GM19043 (cell line): Measurements from ENCODE around the gene TRPM4.
"Not testable (repeated sequence)": the region's sequence is repeated elsewhere in the genome, so short reads cannot be mapped to it uniquely, and the experiment has no call there.

ENCODE experiments used
- ATAC-seq: cut with Tn5 transposase; IDR thresholded peaks from one replicate; pipeline ENCODE4 v1.9.1; 2021; ENCODE audit warnings: low read depth; ENCODE audit not compliant: unreplicated experiment

Gene TRPM4

DNA sequence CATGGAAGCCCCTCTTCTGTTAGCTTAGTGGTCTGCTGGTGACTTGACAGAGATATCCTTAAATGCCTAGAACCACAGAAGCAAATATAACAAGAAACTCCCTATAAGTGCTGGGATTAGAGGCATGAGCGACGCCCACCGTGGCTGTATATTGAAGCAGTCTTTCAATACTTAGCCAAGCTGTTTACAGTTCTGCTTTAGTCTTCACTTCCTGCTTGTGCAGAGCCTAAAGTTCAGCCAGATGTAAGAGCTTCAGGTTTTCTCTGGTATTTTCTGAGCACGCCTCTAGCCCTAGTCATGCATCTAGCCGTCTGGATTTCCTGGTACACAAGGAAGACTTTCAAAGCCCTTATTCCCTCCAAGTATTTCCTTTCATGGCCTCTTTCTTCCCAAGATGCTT, 28.5 kb downstream of the TRPM4 start:
- no peak for ATAC-seq

DNA sequence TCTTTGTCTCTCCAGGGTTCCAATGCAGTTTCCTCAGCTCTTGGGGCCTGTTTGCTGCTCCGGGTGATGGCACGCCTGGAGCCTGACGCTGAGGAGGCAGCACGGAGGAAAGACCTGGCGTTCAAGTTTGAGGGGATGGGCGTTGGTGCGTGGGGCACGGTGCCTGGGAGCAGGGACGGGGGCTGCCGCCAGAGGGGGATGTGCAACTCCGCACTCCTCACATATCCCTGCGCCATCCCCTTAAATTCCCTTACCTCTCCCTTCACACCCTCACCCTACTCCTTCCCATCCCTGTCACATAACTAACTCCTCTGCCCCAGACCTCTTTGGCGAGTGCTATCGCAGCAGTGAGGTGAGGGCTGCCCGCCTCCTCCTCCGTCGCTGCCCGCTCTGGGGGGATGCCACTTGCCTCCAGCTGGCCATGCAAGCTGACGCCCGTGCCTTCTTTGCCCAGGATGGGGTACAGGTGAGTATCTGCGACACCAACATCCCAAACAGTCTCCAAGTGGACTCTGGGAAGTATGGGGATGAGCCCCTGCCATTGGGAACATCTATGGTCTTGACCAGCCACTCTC, 31.1 kb downstream of the TRPM4 start:
- ATAC-seq = no peak

DNA sequence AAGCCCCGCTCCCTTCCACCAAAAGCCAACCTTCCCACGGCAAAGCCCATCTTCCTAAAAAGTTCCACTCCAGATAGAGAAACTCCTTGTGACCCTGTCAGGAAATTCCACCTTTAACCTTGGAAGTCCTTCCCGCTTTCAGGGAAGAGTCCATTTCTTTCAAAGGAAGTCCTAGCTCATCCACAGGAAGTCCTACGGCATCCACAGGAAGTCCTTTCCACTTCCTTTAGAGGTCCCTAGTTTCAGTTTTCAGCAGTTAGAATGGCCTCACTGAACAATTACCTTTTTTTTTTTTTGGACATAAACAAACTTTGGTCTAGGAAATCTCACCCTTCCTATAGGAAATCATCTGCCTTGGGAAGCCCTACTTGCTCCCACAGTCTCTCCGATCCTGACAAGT, 31.7 kb downstream of the TRPM4 start:
- ATAC-seq = no peak

DNA sequence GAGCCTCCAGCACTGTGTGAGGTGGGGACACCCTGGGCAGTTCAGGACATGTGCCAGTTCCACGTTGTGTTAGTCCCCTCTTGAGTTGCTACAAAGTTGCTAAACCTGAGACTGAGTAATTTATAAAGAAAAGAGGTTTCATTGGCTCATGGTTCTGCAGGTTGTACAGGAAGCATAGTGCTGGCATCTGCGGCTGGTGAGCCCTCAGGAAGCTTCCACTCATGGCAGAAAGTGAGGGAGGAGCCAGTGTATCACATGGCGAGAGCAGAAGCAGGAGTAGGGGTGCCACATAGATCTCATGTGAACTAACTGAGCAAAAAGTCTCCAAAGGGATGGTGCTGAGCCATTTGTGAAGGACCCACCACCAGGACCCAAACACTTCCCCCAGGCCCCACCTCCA, 33.2 kb downstream of the TRPM4 start:
- no peak for ATAC-seq

DNA sequence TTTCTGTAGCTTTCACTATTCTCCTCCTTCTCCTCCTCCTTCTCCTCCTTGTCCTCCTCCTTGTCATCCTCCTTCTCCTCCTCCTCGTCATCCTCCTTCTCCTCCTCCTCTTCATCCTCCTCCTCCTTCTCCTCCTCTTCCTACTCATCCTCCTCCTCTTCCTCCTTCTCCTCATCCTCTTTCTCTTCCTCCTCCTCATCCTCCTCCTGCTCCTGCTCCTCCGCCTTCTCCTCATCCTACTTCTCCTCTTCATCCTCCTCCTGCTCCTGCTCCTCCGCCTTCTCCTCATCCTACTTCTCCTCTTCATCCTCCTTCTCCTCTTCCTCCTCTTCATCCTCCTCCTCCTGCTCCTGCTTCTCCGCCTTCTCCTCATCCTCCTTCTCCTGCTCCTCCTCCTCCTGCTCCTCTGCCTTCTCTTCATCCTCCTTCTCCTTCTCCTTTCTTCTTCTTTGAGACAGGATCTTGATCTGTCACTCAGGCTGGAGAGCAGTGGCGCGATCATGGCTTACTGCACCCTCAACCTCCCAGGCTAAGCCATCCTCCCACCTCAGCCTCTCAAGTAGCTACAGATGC, 36.3 kb downstream of the TRPM4 start:
- ATAC-seq = no peak

DNA sequence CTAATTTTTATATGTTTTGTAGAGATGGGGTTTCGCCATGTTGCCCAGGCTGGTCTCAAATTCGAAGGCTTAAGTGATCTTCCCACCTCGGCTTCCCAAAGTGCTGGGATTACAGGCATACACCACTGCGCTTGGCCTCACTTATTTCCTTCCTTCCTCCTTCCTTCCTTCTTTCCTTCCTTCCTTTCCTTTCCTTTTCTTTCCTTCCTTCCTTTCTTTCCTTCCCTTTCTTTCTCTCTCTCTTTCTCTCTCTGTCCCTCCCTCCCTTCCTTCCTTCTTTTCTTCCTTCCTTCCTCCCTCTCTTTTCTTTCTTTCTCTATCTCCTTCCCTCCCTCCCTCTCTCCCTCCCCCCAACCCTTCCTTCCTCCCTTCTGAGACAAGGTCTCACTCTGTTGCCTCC, 36.8 kb downstream of the TRPM4 start:
- ATAC-seq = no peak

DNA sequence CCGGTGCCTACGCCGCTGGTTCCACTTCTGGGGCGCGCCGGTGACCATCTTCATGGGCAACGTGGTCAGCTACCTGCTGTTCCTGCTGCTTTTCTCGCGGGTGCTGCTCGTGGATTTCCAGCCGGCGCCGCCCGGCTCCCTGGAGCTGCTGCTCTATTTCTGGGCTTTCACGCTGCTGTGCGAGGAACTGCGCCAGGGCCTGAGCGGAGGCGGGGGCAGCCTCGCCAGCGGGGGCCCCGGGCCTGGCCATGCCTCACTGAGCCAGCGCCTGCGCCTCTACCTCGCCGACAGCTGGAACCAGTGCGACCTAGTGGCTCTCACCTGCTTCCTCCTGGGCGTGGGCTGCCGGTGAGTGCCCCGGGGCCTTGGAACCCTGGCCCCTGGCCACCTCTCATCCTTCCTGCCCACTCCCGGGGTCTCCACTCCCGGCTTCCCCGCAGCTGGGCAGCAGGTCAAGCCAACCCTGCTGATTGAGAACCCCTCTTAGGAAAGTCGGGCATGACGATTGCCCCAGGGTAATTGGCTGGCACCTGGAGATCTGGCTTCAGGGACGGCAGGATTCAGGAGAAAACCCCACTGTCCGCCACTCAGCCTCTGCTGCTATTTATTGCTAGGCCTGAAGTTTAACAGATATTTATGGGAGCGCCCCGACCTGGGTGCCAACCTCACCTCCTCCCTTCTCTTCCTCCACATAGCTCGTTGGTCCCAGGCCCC, 39.1 kb downstream of the TRPM4 start:
- no peak for ATAC-seq

DNA sequence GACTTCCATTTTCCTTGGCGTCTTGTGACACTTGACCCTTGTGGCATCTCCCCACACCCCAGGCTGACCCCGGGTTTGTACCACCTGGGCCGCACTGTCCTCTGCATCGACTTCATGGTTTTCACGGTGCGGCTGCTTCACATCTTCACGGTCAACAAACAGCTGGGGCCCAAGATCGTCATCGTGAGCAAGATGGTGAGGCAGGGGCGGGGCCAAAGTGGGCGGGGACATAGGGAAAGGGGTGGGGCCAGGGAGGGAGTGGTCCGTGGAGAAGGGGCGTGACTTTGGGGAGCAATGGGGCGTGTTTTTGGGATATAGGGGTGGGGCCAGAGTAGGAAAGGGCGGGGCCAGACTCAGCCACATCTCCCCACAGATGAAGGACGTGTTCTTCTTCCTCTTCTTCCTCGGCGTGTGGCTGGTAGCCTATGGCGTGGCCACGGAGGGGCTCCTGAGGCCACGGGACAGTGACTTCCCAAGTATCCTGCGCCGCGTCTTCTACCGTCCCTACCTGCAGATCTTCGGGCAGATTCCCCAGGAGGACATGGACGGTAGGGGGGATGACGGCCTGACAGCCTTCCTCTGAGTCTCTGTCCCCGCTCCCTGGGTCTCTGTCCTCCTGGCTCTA, 42.8 kb downstream of the TRPM4 start:
- ATAC-seq = no peak

DNA sequence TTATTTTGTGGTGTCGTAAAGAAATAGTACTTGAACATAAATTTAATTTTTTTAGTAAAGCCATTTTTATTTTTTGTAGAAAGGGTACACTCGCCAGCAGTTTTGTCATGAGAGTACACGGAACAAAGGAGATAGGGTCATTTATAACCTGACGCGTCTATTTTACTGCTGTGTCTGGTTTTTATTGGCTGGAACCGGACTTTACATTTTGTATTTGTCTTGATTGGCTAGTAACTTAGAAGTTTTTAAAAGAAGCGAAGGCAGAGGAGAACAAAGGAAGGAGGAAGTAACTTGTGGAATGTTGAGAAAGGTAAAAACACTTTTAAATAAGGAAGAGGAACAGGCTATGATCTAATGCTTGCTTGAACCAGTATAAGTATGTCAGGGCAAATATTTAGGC, 43.5 kb downstream of the TRPM4 start:
- ATAC-seq = no peak

DNA sequence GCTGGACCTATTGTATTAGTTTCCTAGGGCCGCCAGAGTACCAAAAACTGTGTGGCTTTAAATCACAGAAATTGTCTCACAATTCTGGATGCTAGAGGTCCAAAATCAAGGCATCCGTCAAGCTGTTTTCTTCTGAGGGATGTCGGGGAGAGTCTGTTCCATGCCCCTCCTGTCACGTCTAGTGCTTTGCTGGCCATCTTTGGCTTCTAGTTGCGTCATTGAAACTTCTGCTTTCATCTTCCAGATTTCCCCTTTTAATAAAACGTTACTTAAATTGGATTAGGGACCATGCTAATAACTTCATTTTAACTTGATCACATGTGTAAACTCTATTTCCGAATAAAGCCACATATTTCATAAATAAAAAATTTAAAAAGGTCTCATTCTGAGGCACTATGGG, 47.5 kb downstream of the TRPM4 start:
- no peak for ATAC-seq

DNA sequence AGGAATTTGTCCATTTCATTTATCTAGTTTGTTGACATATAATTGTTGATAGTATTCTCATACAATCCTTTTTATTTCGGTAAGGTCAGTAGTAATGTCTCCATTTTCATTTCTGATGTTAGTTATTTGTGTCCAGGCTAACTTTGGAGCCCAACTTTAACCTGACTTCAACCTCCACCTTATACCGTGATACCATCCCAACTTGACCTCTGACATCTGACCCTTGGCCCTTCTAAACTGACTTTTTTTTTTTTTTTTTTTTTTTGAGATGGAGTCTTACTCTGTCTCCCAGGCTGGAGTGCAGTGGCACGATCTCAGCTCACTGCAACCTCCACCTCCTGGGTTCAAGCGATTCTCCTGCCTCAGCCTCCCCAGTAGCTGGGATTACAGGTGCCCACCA, 51.9 kb downstream of the TRPM4 start:
- ATAC-seq = not testable (repeated sequence)

DNA sequence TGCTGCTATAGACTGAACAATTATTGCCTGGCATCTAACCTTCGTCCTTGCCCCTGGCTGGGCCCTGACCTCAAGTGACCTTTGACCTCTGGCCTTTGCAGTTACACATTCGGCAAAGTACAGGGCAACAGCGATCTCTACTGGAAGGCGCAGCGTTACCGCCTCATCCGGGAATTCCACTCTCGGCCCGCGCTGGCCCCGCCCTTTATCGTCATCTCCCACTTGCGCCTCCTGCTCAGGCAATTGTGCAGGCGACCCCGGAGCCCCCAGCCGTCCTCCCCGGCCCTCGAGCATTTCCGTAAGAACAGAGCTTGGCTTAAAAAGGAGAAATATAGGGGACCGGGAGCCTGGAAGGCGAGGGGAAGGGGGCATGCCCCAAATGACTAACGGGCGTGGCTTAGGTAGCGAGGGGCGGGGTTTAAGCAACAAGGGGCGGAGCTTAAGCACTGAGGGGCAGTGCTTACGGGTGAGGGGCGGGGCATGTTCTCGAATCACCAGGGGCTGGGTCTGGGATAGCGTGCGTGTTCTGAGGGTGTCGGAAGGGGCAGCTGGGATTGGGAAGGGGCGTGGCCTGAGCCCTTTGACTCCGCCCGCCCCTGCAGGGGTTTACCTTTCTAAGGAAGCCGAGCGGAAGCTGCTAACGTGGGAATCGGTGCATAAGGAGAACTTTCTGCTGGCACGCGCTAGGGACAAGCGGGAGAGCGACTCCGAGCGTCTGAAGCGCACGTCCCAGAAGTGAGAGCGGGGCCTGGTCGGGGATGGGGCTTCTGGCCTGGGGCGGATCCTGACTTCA, 52.7 kb downstream of the TRPM4 start:
- no peak for ATAC-seq

DNA sequence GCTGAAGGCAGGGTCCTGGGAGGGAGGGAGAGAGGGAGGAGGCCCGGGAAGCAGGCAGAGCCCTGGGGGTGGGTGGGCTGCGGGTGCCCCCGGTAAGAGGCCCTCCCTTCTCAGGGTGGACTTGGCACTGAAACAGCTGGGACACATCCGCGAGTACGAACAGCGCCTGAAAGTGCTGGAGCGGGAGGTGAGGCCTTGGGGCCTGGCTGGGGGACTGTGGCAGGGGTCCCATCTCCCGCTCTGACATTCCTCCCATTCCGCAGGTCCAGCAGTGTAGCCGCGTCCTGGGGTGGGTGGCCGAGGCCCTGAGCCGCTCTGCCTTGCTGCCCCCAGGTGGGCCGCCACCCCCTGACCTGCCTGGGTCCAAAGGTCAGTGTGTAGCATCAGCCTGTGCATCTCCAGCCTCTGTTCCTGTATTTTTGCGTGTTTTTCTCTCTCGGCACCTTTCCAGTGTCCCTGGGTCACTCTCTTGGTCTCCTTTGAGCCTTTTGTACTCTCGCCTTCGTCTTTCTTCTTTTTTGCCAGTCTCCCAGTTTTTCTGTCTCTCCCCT, 53.4 kb downstream of the TRPM4 start:
- no peak for ATAC-seq

DNA sequence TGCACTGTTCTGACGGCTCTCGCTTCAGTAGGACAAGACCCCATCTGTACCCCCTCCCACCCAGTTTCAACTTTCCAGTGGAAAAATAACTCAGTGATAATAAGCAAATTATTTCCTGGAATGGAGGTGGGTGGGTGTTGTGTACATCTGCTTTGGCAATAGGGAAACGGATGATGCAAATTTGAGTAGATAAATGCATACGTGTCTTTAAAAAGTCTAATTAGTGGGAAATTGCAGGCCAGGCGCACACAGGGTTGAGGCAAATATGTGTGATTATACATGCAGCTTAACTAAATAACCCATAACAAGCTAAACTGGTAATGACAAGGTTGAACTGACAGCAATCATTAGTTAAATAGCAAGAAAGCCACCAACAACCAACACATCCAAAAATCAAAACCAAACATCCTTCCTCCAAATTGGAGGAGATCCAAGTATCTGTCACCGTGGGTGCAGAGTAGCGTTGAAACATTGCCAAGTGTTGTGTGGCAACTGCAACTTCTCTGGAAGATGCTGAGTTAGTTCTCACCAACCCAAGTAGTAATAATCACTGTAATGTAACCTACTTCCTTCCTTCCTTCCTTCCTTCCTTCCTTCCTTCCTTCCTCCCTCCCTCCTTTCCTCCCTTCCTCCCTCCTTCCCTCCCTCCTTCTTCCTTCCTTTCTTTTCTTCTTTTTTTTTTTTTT, 54.6 kb downstream of the TRPM4 start:
- no peak for ATAC-seq

DNA sequence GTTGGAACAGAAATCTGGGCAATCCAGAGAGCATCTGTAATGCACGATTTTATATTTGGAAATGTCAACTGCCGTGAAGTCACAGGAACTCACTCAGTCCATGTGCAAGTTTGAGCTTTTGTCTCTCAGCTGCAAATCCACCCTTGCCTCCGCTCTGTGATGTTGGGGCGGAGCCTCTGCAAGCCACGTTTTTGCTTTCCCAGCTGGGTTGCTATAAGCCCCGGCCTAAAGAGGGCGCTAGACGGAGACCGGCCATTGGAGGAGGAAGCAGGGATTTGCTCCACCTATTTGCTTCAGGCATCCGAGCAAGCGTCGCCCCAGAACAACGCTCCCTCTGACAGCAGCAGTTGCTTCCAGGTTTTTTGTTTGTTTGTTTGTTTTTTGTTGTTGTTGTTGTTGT, 56.2 kb downstream of the TRPM4 start:
- no peak for ATAC-seq

DNA sequence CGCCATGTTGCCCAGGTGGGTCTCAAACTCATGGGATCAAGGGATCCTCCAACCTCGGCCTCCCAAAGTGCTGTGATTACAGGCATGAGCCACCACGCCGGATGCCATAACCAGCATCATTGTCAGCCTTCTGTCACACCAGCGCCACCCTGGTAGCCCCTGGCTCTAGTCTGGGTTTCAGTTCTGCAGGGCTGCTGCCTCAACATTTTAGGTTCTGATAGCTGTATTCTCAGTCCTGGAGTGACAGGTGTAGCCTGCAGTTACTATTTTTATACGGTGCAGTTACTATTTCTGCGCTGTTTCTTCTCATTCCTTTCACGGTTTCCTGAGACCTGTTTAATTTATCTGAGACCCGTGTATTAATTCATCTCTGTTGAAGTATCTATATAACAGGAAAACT, 57.1 kb downstream of the TRPM4 start:
- ATAC-seq = no peak

DNA sequence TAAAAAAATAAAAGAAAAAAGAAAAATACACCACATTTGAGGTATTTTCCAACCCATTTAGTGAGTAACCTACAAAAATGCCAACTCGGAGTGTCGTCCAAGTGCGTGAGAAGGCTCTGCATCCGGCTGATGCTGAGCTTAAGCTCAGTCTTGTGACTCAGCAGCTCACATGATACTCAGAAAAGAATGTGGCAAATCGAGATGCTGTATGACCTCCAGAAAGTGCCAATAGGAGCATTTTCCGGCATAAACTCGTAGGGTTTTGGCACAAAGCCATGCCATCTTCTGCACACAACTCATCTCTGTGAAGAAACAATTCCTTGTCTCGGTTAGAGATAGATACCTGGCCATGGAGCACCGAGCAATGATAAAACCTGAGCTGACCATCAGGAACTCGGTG, 58.5 kb downstream of the TRPM4 start:
- ATAC-seq = no peak

DNA sequence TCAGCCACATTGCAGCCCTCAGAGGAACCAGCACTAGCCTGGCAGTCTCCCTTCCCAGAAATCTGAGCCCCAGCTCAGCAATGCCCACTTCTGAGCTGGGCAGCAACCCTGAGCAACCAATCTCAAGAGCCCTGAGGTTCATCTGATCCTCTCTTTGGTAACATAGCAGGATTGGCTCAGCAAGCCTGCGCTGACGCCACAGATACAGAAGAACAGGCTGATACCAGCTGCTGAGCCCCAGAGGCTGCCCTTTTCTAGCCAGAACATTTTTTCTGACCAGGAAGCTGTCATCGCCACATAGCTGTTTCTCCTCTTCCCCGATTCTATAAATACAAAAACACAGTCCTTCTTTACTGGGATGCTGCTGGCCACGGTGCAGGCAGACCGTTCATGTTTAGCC, 59.8 kb downstream of the TRPM4 start:
- no peak for ATAC-seq

DNA sequence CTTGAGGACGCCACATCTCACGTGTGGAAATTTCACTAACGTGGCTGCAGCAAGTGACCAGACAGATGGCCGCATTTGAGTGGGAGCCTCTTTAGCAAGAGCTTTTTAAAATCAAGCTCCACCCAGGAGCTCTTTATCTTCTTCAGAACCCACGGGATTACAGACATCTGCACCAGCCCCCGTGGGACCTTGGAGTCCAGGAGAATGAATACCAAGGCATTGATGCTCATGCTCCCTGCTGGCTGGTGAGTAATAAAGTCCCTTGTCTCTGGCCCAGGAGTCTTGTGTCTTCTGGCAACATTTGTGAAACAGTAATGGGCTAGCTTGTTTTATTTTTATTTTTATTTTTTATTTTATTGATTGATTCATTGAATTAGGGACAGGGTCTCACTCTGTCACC, 64.4 kb downstream of the TRPM4 start:
- ATAC-seq = no peak

DNA sequence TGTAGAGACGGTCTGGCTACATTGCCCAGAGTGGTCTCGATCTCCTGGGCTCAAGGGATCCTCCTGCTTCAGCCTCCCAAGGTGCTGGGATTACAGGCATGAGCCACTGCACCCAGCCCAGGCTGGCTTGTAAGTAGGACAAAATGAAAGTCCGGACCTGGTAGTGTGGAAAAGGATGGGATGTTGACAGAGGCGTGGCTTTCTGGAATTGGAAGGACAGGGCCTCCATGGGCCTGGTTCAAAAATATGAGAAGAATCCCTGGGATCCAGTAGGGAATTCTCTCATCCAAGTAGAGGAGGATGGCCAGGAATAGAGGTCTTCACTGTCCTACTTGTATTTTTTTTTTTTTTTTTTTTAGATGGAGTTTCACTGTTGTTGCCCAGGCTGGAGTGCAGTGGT, 64.9 kb downstream of the TRPM4 start:
- no peak for ATAC-seq
